NCI-H128 (cell line): ENCODE results near the gene TNFAIP6.
"Not testable (repeated sequence)": the region's sequence is repeated elsewhere in the genome, so short reads cannot be mapped to it uniquely, and the experiment has no call there.

Source experiments
- DNase-seq: peaks from one replicate; lab custom pipeline; 2025; ENCODE audit not compliant: unreplicated experiment; lab: John Stamatoyannopoulos, UW

TNFAIP6 gene, protein sequence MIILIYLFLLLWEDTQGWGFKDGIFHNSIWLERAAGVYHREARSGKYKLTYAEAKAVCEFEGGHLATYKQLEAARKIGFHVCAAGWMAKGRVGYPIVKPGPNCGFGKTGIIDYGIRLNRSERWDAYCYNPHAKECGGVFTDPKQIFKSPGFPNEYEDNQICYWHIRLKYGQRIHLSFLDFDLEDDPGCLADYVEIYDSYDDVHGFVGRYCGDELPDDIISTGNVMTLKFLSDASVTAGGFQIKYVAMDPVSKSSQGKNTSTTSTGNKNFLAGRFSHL

GRCh38 chr2:151357359-151357758 lies at the start of gene TNFAIP6:
Gene TNFAIP6, plus strand, starts transcription at chr2:151357592. Its CDS starts 75 bp downstream, at chr2:151357667.
- DNase-seq: no peak

DNA sequence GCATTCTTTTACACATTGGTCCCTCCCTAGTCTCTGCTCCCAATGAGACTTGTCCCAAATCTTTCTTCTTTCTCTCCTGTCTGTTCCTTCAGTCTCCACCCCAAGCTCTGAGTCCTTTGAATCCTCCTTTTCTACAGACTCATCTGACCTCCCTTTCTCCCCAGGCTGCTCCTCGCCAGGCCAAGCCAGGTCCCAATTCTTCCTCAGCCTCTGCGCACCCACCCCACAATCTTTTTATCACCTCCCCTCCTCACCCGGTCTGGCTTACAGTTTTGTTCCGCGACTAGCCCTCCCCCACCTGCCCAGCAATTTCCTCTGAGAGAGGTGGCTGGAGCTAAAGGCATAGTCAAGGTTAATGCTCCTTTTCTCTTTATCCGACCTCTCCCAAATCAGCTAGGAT lies 47.1 kb upstream of the TNFAIP6 start:
- DNase-seq: not testable (repeated sequence)

- DNase-seq: not testable (repeated sequence)
Measured at GRCh38 chr2:151312440-151312839, 45.0 kb upstream of the TNFAIP6 start.

DNA sequence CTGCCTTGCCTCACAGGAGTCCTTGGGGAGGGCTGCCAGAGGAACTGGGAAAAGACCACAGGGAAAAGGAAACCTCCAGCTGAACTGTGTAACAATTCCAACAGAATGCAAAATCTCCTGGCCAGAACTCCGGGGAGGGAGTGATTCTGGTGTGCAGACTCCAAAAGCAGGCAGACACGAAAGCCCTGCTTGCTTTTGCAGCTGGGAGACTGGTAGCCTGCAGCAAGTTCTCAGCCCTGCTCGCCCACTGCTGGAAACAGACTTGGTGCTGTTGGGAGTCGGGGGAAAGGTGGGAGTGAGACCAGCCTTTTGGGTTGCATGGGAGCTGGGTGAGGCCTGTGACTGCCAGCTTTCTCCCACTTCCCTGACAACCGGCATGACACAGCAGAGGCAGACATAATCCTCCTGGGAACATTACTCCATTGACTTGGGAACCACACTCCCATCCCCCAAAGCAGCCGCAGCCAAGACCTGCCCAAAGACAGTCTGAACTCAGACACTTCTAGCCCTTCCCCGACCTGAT lies 42.0 kb upstream of the TNFAIP6 start:
- DNase-seq: no peak

DNA sequence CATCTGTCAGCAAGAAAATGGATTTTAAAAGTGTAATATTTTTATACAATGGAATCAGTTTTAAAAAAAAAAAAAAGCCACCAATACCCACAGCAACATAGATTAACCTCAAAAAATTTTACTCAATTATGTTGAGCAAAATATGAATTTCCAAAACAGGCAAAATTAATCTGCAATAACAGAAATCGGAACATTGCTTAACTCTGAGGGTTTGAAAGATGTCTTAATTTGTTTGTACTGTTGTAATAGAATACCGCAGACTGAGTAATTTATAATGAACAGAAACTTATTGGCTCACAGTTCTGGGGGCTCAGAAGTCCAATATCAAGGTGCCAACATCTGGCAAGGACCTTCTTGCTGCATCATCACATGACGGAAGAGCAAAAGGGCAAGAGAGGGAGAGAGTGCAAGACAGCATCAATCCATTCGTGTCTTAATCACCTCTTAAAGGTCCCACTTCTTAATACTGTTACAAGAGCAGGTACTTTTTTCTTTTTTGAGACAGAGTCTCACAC lies 31.8 kb upstream of the TNFAIP6 start:
- no peak for DNase-seq

DNA sequence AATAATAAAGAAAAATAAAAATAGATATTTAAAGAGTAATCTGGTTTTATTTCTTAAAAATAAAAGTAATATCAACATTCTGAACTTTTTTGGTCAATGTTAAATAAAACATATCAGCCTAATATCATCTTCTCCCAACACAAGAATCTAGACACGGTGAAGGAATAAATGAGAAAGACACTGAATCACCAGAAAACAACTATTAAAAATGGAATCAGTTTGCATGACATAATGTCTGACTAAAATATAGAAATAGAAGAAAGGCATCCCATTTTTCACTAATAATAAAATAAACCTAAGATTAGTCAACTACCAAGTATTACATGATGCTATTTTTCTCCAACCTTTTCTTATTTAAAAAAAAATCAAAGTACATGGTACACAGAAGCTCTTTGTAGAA lies 30.8 kb upstream of the TNFAIP6 start:
- DNase-seq: no peak

DNA sequence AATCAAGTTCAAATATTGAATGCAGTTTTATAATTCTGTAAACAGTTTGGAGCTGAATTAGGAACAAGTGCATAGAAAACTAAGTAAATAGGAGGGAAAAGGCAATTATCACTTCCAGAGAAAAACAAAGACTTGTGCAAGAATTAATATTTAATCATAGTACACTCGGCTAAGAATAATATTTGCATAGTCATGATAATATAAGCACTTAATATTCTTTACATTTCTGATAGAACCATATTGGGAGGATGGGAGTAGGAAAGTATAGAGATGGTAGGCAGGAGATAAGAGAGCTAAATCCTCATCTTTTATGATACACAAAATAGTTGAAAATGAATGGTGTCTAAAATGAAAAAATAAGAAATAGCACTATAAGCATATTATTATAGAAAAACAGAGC lies 27.4 kb upstream of the TNFAIP6 start:
- no peak for DNase-seq

DNA sequence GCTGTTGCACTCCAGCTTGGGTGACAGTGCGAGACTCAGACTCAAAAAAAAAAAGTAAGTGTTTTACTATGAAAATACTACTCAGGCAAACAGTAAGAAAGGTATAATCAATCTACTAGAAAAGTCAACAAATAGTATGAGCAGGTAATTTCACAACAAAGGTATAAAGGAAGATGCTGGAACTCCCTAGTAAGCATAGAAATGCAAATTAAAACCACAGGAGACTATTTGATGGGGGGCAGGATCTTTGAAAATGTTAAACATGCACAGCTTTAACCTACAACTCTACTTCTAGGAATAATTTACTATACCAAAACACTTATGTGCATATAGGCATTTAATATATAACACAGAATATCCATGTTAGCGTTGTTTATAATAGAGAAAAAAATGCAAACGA lies 24.3 kb upstream of the TNFAIP6 start:
- DNase-seq: no peak

DNA sequence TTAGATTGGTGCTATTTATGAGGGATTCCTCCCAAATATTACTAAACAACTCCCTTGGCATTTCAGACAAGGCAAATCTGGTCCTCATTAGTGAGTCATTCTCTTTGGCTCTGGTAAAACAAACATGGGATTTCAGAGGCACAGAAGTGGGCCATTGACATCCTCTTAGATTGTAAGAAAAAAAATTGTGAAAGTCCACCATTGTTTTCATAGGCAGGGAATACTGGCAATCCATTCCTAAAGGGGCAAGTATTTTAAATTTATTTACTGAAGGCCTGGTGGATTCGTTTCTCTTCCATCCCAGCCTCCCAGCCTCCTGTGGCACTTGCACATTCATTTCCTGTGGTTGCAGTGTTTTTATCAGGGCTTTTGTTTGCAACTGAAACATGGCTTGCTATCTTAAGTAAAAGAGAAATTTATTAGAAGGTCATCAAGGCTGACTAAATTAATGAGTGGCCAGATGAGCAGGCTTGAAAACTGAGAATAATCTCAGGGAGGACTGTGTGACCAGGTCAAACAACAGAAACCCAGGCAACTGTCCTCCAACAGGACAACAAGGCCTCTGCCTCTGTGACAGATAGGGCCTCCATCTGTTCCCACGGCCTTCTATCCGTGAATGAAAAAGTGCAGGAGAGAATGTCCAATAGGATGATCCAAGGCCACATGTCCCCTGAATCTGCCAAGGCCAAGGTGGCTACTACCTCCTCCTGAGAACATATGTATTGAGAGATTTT lies 23.1 kb upstream of the TNFAIP6 start:
- no peak for DNase-seq

GRCh38 chr2:151336863-151337371 lies 20.5 kb upstream of the TNFAIP6 start:
- DNase-seq: no peak

DNA sequence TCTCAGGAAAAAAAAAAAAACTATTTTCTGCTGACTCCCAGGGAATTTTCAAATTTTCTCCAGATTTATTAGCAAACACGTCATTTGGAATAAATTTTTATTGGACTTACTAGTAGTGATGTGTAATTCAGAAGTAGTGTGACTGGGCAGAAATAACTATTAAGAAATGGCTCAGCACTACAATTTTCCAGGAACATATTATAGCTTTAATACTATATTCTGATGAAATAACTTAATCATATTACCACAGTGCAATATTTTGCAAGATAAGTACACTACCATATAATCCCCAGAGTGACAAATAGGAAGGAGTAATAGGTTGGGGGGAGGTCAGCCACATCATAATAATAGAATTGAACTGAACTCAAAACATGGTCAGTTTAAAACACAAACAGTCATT lies 19.7 kb upstream of the TNFAIP6 start:
- DNase-seq: no peak

GRCh38 chr2:151338115-151338514 lies 19.3 kb upstream of the TNFAIP6 start:
- DNase-seq: no peak

GRCh38 chr2:151343073-151343472 lies 14.3 kb upstream of the TNFAIP6 start:
- no peak for DNase-seq

- not testable (repeated sequence) for DNase-seq
Measured at GRCh38 chr2:151344191-151344590, 13.2 kb upstream of the TNFAIP6 start.

GRCh38 chr2:151344906-151345305 lies 12.5 kb upstream of the TNFAIP6 start:
- DNase-seq: no peak

DNA sequence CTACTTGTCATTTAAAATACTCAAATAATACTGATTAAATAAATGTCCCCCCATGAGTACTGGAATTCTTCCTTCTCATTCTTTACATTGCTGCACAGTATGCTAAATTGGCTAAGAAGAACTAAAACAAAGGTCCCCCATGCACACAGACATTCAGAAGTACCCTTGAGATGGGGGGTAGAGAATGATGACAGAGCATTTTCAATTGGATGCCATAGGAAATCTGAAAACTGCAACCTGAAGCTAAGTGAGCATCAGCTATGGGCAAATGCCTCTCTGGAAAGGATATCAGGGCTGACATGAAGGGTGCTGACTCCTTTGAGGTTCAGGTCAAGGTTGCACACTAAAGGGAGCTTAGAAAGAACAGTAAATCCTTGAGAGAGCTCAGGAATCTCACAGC lies 10.1 kb upstream of the TNFAIP6 start:
- DNase-seq: no peak

GRCh38 chr2:151347906-151348305 lies 9.5 kb upstream of the TNFAIP6 start:
- no peak for DNase-seq

DNA sequence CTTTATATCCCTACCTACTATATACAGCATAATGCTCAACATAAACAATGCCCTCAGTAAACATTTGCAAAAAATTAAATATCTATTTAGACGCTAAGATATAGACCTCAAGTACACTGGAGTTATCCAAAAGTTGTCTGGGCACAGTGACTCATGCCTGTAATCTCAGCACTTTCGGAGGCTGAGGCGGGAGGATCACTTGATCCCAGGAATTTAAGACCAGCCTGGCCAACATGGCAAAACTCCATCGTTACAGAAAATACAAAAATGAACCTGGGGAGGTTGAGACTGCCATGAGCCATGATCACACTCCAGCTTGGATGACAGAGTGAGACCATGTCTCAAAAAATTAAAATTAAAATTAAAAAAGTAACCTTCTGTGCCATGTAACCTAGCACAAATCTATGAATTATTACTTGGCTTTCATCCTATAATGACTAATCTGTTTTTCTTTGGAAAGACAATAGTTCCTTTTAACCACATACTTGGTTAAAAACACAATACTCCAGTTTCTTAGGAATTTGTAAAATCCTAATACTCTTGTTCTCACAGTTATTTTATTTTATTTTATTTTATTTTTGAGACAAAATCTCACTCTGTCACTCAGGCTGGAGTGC lies 6.7 kb upstream of the TNFAIP6 start:
- DNase-seq: no peak

- no peak for DNase-seq
Measured at GRCh38 chr2:151353995-151354394, 3.4 kb upstream of the TNFAIP6 start.

DNA sequence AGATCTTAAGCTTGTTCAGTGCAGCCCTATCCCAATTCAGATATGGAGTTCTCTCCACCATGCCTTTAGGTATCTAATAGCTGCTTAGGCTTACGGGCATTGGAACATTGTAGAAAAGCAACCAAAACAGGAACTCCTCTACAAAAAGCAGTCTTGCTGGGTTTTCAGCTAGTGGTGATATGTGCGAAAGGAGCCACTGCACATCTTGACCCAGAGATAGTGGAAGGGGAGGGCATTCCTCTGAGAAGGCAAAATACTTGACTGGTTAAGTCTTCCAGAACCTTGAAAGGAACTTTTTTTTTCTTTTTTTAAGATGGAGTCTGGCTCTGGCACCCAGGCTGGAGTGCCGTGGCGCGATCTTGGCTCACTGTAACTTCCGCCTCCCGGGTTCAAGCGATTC lies 2.6 kb upstream of the TNFAIP6 start:
- no peak for DNase-seq

DNA sequence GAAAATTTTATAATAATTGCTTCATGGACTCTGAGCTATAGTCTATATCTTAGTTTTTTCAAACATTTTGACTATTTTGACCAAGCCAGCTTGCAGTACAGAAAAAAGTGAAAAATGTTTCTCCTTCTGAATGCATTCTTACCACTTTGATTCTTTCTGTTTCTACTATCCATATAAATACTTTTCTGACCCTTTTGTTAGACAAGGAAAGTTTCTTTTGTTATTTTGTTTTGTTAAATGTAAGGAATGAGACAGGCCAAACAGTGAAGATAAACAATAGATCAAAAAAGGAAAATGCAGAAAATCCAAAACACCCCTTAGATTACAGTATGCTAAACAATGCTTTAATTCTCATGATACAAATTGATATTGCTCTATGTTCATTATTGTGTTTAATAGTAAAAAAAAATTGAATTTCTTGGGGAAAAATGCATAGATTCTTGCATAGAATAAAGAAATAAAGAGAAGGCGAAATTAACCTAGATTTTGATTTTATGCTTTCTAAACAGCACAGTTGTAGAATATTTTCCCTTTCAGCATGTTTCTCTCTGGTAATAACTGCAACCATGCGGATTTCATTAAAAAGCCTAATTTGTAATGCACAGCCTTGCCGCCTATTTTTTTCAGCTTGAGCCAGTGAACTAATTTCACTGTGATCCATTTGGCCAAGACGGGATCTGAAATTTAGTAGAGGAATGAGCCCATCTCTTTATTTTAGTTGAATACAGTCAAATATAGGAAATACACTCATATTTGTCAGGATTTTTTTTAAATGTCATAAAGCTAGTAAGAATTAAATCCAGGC lies 976 bp downstream of the TNFAIP6 start:
- DNase-seq: no peak
